Measurements from ENCODE around the gene ASXL3.

ASXL3 gene

GRCh38 chr18:33744032-33744697 is 166.1 kb downstream of the ASXL3 start:
- no peak for TF ChIP-seq POLR2AphosphoS5 (IDR thresholded peaks at IDR 0.05; ENCODE audit: low read depth, low read length)
- TF ChIP-seq FOXP2 (optimal IDR thresholded peaks at IDR 0.05; ENCODE audit: borderline replicate concordance, extremely low read depth, extremely low read length, insufficient read depth), result no peak
- no peak for TF ChIP-seq REST (IDR thresholded peaks at IDR 0.05; ENCODE audit: insufficient read depth in 1 of 2, low read depth in 2 of 2, low read length in 2 of 2)
- TF ChIP-seq SIN3A (IDR thresholded peaks at IDR 0.05; ENCODE audit: borderline replicate concordance, insufficient read depth, low read length), result no peak
- no peak for TF ChIP-seq TAF1 (IDR thresholded peaks at IDR 0.05; ENCODE audit: borderline replicate concordance, insufficient read depth, low read length)

- TF ChIP-seq SIN3A (IDR thresholded peaks at IDR 0.05; ENCODE audit: borderline replicate concordance, insufficient read depth, low read length) (no peak), FOXP2 (optimal IDR thresholded peaks at IDR 0.05; ENCODE audit: borderline replicate concordance, extremely low read depth, extremely low read length, insufficient read depth) (no peak), TAF1 (IDR thresholded peaks at IDR 0.05; ENCODE audit: borderline replicate concordance, insufficient read depth, low read length) (no peak), REST (IDR thresholded peaks at IDR 0.05; ENCODE audit: insufficient read depth in 1 of 2, low read depth in 2 of 2, low read length in 2 of 2) (no peak), POLR2AphosphoS5 (IDR thresholded peaks at IDR 0.05; ENCODE audit: low read depth, low read length) (no peak)
Observed at GRCh38 chr18:33745151-33745795, 167.3 kb downstream of the ASXL3 start.

GRCh38 chr18:33745871-33746545 is 168.0 kb downstream of the ASXL3 start:
- TF ChIP-seq REST (IDR thresholded peaks at IDR 0.05; ENCODE audit: insufficient read depth in 1 of 2, low read depth in 2 of 2, low read length in 2 of 2) (no peak), FOXP2 (optimal IDR thresholded peaks at IDR 0.05; ENCODE audit: borderline replicate concordance, extremely low read depth, extremely low read length, insufficient read depth) (no peak), TAF1 (IDR thresholded peaks at IDR 0.05; ENCODE audit: borderline replicate concordance, insufficient read depth, low read length) (no peak), POLR2AphosphoS5 (IDR thresholded peaks at IDR 0.05; ENCODE audit: low read depth, low read length) (no peak), SIN3A (IDR thresholded peaks at IDR 0.05; ENCODE audit: borderline replicate concordance, insufficient read depth, low read length) (no peak)

GRCh38 chr18:33749834-33750233 is 171.8 kb downstream of the ASXL3 start:
- TF ChIP-seq TAF1 (IDR thresholded peaks at IDR 0.05; ENCODE audit: borderline replicate concordance, insufficient read depth, low read length), result no peak
- TF ChIP-seq REST (IDR thresholded peaks at IDR 0.05; ENCODE audit: insufficient read depth in 1 of 2, low read depth in 2 of 2, low read length in 2 of 2), result no peak
- no peak for TF ChIP-seq SIN3A (IDR thresholded peaks at IDR 0.05; ENCODE audit: borderline replicate concordance, insufficient read depth, low read length)
- TF ChIP-seq FOXP2 (optimal IDR thresholded peaks at IDR 0.05; ENCODE audit: borderline replicate concordance, extremely low read depth, extremely low read length, insufficient read depth), result no peak
- TF ChIP-seq POLR2AphosphoS5 (IDR thresholded peaks at IDR 0.05; ENCODE audit: low read depth, low read length), result no peak

Data from PFSK-1 (cell line).